Measurements from ENCODE around the gene PHLDB1. TPM values are rescaled to one million over a fixed set of nuclear protein-coding genes. Genes with fewer than 3 reads are reported as not detected.

PHLDB1 gene
- total RNA-seq, 1 experiment from 2014 or later: 36.2 TPM

DNA sequence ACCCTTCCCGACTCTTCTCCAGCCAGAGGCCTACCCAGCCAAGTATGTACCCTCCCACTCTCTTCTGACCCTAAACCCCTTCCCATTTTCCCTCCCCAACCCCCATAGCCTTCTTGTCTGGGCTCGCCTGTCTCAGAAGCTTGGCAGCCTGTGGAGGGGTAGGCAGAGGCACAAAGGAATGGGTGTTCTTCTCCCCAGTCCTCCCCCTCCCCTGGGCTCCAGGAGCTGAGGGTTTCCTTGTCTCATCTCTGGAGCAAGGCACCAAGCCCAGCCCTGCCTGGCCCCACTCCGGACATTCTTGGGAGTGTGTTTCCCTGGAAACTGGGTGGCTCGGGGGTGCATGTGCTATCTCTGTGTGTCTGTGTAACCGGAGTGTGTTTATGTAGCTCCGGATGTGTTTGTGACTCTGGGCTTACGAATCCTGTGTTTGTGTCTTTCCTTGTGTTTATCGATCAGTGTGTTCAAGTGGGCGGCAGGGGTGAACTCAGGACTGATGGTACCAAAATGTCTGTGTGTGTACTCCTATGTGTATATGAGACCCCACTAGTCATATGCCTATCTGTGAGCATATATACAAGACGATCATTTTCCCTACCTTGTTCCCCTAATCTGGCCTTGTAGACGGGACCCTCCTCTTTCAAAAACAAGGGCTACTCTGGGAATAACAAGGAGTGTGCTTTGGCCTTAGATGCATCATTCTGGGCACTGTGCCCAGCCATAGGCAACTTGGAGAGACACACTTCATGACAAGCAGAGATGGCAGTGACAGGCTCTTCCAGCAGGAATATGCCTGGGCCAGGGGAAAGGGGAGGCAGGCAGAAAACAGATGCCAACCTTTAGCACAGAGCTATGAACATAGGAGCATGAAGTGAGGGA, 10.9 kb downstream of the PHLDB1 start:
- no peak overlapping the region for H2AFZ ChIP-seq (ENCODE audit: low read depth, low read length, poor library complexity, severe bottlenecking)
- H3K4me3 ChIP-seq (replicated peaks in 1 of 2; ENCODE audit: low read depth in 1 of 2, low read length in 2 of 2): no peak overlapping the region
- intact Hi-C loops (cut with micrococcal nuclease): no loop called here
- H3K4me2 ChIP-seq (ENCODE audit: low read length): no peak overlapping the region
- H3K9ac ChIP-seq (ENCODE audit: low read length): no peak overlapping the region
- ChIA-PET CTCF (no interaction called here), RAD21 (ENCODE audit: low non-redundant PET in 1 of 2, low total read pairs in 2 of 2, uncharacterized antibody in 2 of 2, unreplicated experiment in 2 of 2) (no interaction called here), POLR2A (no interaction called here)
- TF ChIP-seq ELF1 (IDR thresholded peaks at IDR 0.05; ENCODE audit: borderline replicate concordance, low read depth): no peak
- TF ChIP-seq CBX3 (IDR thresholded peaks at IDR 0.05; ENCODE audit: low read depth): no peak
- TF ChIP-seq CEBPB (IDR thresholded peaks at IDR 0.05; ENCODE audit: low read depth): no peak
- no peak for TF ChIP-seq TCF7L2 (IDR thresholded peaks at IDR 0.05; ENCODE audit: borderline replicate concordance, extremely low read depth, insufficient read depth, insufficient read length)
- TF ChIP-seq ATF3 (IDR thresholded peaks at IDR 0.05): no peak
- TF ChIP-seq POLR2A (IDR thresholded peaks at IDR 0.05; ENCODE audit: borderline replicate concordance, extremely low read depth, insufficient read depth, insufficient read length): no peak
- TF ChIP-seq SP1 (IDR thresholded peaks at IDR 0.05; ENCODE audit: low read depth): no peak
- no peak for TF ChIP-seq ZFX (IDR thresholded peaks at IDR 0.05)
- no peak for TF ChIP-seq EGR1 (IDR thresholded peaks at IDR 0.05; ENCODE audit: low read depth)
- TF ChIP-seq FOSL1 (IDR thresholded peaks at IDR 0.05; ENCODE audit: low read depth): no peak
- H4K20me1 ChIP-seq (ENCODE audit: insufficient read depth): no peaks in the 10 kb centered on the region
- H3K4me1 ChIP-seq (ENCODE audit: control insufficient read depth in 1 of 2, insufficient read depth in 2 of 2, low read length in 2 of 2): peaks cover 36 to 57% of the 10 kb centered on the region in 2 experiments
- DNase-seq (ENCODE audit: low read depth, low spot score): no peak
- no peaks in the 10 kb centered on the region for H3K27me3 ChIP-seq (ENCODE audit: insufficient read depth, low read length)
- no peaks in the 10 kb centered on the region for H3K9me2 ChIP-seq (ENCODE audit: insufficient read depth)
- no peaks in the 10 kb centered on the region for H3K9me3 ChIP-seq (ENCODE audit: control insufficient read depth in 1 of 2, insufficient read depth in 1 of 2, low read depth in 1 of 2, low read length in 2 of 2)
- BruUV-seq (replicated peaks): no TSS peak
- H3K36me3 ChIP-seq (ENCODE audit: control insufficient read depth in 1 of 2, insufficient read depth in 2 of 2, low read length in 2 of 2): no peaks in the 10 kb centered on the region
- ATAC-seq: no peak
- peaks cover 6% of the 10 kb centered on the region for H3K79me2 ChIP-seq (ENCODE audit: insufficient read depth, low read length)
- H3K27ac ChIP-seq (ENCODE audit: low read depth, low read length): peak overlapping the region; percentile 5; the same call in 1 of the 2 replicates

DNA sequence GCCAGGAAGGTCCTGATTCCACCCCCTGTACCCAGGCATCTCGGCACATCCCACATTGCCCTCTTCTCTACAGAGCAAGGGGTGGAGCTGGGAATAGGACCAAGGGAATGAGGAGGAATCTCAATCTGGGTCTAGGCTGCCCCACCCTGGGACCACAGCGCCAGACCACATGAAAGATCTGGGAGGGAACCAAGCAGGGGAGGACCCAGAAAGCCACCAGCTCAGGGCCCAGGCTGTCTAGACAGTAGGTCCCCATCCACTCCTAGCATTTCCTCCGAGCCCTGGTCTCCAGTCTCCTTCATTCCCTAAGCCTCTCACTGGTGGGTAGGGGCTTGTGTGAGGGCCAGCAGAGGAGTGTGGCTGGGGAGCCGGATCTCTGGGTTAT, 11.6 kb downstream of the PHLDB1 start:
- H3K9me3 ChIP-seq (ENCODE audit: control insufficient read depth in 1 of 2, insufficient read depth in 1 of 2, low read depth in 1 of 2, low read length in 2 of 2): no peaks in the 10 kb centered on the region
- peaks cover 41 to 64% of the 10 kb centered on the region in 2 experiments for H3K4me1 ChIP-seq (ENCODE audit: control insufficient read depth in 1 of 2, insufficient read depth in 2 of 2, low read length in 2 of 2)
- ATAC-seq (no peak), DNase-seq (ENCODE audit: low read depth, low spot score) (no peak)
- intact Hi-C loops (cut with micrococcal nuclease): no loop called here
- no peaks in the 10 kb centered on the region for H3K27me3 ChIP-seq (ENCODE audit: insufficient read depth, low read length)
- ChIA-PET POLR2A (no interaction called here), CTCF (interaction anchor here (1.3 kb wide), 1 partner anchor 12 kb away, joined by 3 read pairs; the partner anchor contains the start of gene PHLDB1), RAD21 (ENCODE audit: low non-redundant PET in 1 of 2, low total read pairs in 2 of 2, uncharacterized antibody in 2 of 2, unreplicated experiment in 2 of 2) (no interaction called here)
- H3K4me3 ChIP-seq (replicated peaks in 1 of 2; ENCODE audit: low read depth in 1 of 2, low read length in 2 of 2): no peak overlapping the region
- no TSS peak for BruUV-seq (replicated peaks)
- H3K4me2 ChIP-seq (ENCODE audit: low read length): no peak overlapping the region
- peaks cover 6% of the 10 kb centered on the region for H3K79me2 ChIP-seq (ENCODE audit: insufficient read depth, low read length)
- H3K9ac ChIP-seq (ENCODE audit: low read length): no peak overlapping the region
- H3K36me3 ChIP-seq (ENCODE audit: control insufficient read depth in 1 of 2, insufficient read depth in 2 of 2, low read length in 2 of 2): no peaks in the 10 kb centered on the region
- H2AFZ ChIP-seq (ENCODE audit: low read depth, low read length, poor library complexity, severe bottlenecking): no peak overlapping the region
- 0 out of 2 replicates have a peak overlapping the region, but pooled peaks have one; percentile 5 for H3K27ac ChIP-seq (ENCODE audit: low read depth, low read length)
- no peaks in the 10 kb centered on the region for H4K20me1 ChIP-seq (ENCODE audit: insufficient read depth)
- no peaks in the 10 kb centered on the region for H3K9me2 ChIP-seq (ENCODE audit: insufficient read depth)
- TF ChIP-seq, protein P1, sequence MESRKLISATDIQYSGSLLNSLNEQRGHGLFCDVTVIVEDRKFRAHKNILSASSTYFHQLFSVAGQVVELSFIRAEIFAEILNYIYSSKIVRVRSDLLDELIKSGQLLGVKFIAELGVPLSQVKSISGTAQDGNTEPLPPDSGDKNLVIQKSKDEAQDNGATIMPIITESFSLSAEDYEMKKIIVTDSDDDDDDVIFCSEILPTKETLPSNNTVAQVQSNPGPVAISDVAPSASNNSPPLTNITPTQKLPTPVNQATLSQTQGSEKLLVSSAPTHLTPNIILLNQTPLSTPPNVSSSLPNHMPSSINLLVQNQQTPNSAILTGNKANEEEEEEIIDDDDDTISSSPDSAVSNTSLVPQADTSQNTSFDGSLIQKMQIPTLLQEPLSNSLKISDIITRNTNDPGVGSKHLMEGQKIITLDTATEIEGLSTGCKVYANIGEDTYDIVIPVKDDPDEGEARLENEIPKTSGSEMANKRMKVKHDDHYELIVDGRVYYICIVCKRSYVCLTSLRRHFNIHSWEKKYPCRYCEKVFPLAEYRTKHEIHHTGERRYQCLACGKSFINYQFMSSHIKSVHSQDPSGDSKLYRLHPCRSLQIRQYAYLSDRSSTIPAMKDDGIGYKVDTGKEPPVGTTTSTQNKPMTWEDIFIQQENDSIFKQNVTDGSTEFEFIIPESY (IDR thresholded peaks at IDR 0.05; ENCODE audit: extremely low read depth, insufficient replicate concordance, low read length): no peak
- TF ChIP-seq ATF3 (IDR thresholded peaks at IDR 0.05) (no peak), FOSL1 (IDR thresholded peaks at IDR 0.05; ENCODE audit: low read depth) (no peak), SRF (IDR thresholded peaks at IDR 0.05; ENCODE audit: low read depth) (no peak), CEBPB (IDR thresholded peaks at IDR 0.05; ENCODE audit: low read depth) (no peak), TCF7L2 (IDR thresholded peaks at IDR 0.05; ENCODE audit: borderline replicate concordance, extremely low read depth, insufficient read depth, insufficient read length) (no peak), RAD21 (IDR thresholded peaks at IDR 0.05; ENCODE audit: low read depth) (no peak), CBX3 (IDR thresholded peaks at IDR 0.05; ENCODE audit: low read depth) (no peak)
- TF ChIP-seq, protein P2, sequence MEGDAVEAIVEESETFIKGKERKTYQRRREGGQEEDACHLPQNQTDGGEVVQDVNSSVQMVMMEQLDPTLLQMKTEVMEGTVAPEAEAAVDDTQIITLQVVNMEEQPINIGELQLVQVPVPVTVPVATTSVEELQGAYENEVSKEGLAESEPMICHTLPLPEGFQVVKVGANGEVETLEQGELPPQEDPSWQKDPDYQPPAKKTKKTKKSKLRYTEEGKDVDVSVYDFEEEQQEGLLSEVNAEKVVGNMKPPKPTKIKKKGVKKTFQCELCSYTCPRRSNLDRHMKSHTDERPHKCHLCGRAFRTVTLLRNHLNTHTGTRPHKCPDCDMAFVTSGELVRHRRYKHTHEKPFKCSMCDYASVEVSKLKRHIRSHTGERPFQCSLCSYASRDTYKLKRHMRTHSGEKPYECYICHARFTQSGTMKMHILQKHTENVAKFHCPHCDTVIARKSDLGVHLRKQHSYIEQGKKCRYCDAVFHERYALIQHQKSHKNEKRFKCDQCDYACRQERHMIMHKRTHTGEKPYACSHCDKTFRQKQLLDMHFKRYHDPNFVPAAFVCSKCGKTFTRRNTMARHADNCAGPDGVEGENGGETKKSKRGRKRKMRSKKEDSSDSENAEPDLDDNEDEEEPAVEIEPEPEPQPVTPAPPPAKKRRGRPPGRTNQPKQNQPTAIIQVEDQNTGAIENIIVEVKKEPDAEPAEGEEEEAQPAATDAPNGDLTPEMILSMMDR (IDR thresholded peaks at IDR 0.05 in 2 of 3, conservative IDR thresholded peaks at IDR 0.05 in 1 of 3; ENCODE audit: borderline replicate concordance in 1 of 3, insufficient read depth in 1 of 3, low read depth in 2 of 3, low read length in 2 of 3): no peak
- TF ChIP-seq, protein P3, sequence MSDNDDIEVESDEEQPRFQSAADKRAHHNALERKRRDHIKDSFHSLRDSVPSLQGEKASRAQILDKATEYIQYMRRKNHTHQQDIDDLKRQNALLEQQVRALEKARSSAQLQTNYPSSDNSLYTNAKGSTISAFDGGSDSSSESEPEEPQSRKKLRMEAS (IDR thresholded peaks at IDR 0.05): no peak

Data from HCT116 (cell line).